HCT116 (cell line): ENCODE results near the gene FGF1. TPM values are rescaled to one million over a fixed set of nuclear protein-coding genes. Genes with fewer than 3 reads are reported as not detected.
A peak's percentile ranks its signal among the peaks of the same experiment; 100 is the strongest.

ENCODE experiments used
- ATF3 ChIP-seq: IDR thresholded peaks from 2 replicates; pipeline ENCODE4 v1.6.1; 2012
- CBX3 ChIP-seq: IDR thresholded peaks from 2 replicates; pipeline ENCODE4 v1.6.1; 2012; ENCODE audit warnings: low read depth
- CEBPB ChIP-seq: IDR thresholded peaks from 2 replicates; pipeline ENCODE4 v1.6.1; 2012; ENCODE audit warnings: low read depth
- EGR1 ChIP-seq: IDR thresholded peaks from 2 replicates; pipeline ENCODE4 v1.6.1; 2012; ENCODE audit warnings: low read depth
- ELF1 ChIP-seq: IDR thresholded peaks from 2 replicates; pipeline ENCODE4 v1.6.1; 2012; ENCODE audit warnings: low read depth, borderline replicate concordance
- EZH2phosphoT487 ChIP-seq: fragments of 200-600 bp; IDR thresholded peaks from 2 replicates; pipeline ENCODE4 v1.6.1; 2018; ENCODE audit warnings: antibody characterized with exemption, borderline replicate concordance
- FOSL1 ChIP-seq: IDR thresholded peaks from 2 replicates; pipeline ENCODE4 v1.6.1; 2012; ENCODE audit warnings: low read depth
- JUND ChIP-seq: IDR thresholded peaks from 2 replicates; pipeline ENCODE4 v1.6.1; 2012
- RAD21 ChIP-seq: IDR thresholded peaks from 2 replicates; pipeline ENCODE4 v1.6.1; 2012; ENCODE audit warnings: low read depth, mild to moderate bottlenecking
- REST ChIP-seq: IDR thresholded peaks from 2 replicates; pipeline ENCODE4 v1.6.1; 2012; ENCODE audit warnings: low read depth
- SIN3A ChIP-seq: IDR thresholded peaks from 2 replicates; pipeline ENCODE4 v1.6.1; 2012; ENCODE audit warnings: low read depth
- SP1 ChIP-seq: IDR thresholded peaks from 2 replicates; pipeline ENCODE4 v1.6.1; 2012; ENCODE audit warnings: low read depth
- TCF7L2 ChIP-seq: IDR thresholded peaks from 2 replicates; pipeline ENCODE4 v1.7.0; 2011; ENCODE audit warnings: borderline replicate concordance, inconsistent platforms; ENCODE audit not compliant: insufficient read depth, insufficient read length; ENCODE audit errors: extremely low read depth
- ZFX ChIP-seq: fragments of 450-650 bp; IDR thresholded peaks from 2 replicates; pipeline ENCODE4 v1.6.1; 2017
- total RNA-seq: library from RNA; stranded (reverse); gene quantifications from one replicate; pipeline ENCODE4 v1.2.1, GENCODE V29; 2021; ENCODE audit not compliant: unreplicated experiment
- TF ChIP-seq, protein P1 (sequence below): IDR thresholded peaks from 2 replicates; pipeline ENCODE4 v1.6.1; 2012

The FGF1 gene
- total RNA-seq, 1 experiment from 2014 or later, result not detected

GRCh38 chr5:142597546-142598337 is 88.1 kb downstream of the FGF1 start (continued):
- TF ChIP-seq EGR1 (no peak), REST (no peak), SP1 (peak; percentile 77), CEBPB (peak; percentile 64; the same call in 1 of the 2 replicates), FOSL1 (peak; percentile 89), RAD21 (0 out of 2 replicates have a peak, but pooled peaks have one; percentile 31), JUND (peak; percentile 86), CBX3 (peak; percentile 84; the same call in 1 of the 2 replicates), ELF1 (no peak), ATF3 (no peak), ZFX (no peak), TCF7L2 (no peak), SIN3A (0 out of 2 replicates have a peak, but pooled peaks have one; percentile 69), EZH2phosphoT487 (no peak)
- TF ChIP-seq, protein P1, sequence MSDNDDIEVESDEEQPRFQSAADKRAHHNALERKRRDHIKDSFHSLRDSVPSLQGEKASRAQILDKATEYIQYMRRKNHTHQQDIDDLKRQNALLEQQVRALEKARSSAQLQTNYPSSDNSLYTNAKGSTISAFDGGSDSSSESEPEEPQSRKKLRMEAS, result peak; percentile 85
